K562 (cell line): Measurements from ENCODE around the gene RRP9. TPM values are rescaled to one million over a fixed set of nuclear protein-coding genes. Genes with fewer than 3 reads are reported as not detected.

Source experiments
- ATAC-seq: fragments of 200-7000 bp; cut with Tn5 transposase; 3 replicates; pipeline ENCODE4 v1.9.1; 2020; ENCODE audit warnings: moderate library complexity
- BruUV-seq: library from RNA; stranded (reverse); fragments of 400-500 nt; replicated peaks from 2 replicates; lab custom pipeline; 2021; lab: Mats Ljungman, UMichigan
- CTCF ChIA-PET: fragments of 300-600 bp; formaldehyde crosslinking; extraction: SDS; loops from one replicate; lab custom pipeline; 2021; ENCODE audit warnings: low intra/inter-chr PET ratio; lab: Yijun Ruan, JAX
- POLR2A ChIA-PET: fragments of 300-600, 350-650 bp; sonication (Branson Sonifier 250); formaldehyde crosslinking; extraction: SDS; loops from one replicate; lab custom pipeline; 2021; ENCODE audit warnings: antibody characterized with exemption, inconsistent platforms; lab: Yijun Ruan, JAX
- DNase-seq, 4 experiments: peaks; one replicate each; pipeline versions ENCODE4 v3.0.0 to v3.0.0-alpha.2; 2011 to 2018; ENCODE audit warnings: low spot score in 3 of 4, mixed read lengths in 3 of 4; ENCODE audit errors: extremely low read depth in 1 of 4
- FAIRE-seq: peaks from 2 replicates; lab custom pipeline; 2011; peaks lifted over from hg19 to GRCh38; lab: Jason Lieb, UNC
- H2AFZ ChIP-seq: 2 replicates; pipeline ENCODE4 v1.6.0; 2011; ENCODE audit warnings: low read depth, low read length, control low read depth, inconsistent platforms
- H3K27ac ChIP-seq: fragments of 200-600 bp; 3 replicates; pipeline ENCODE4 v1.8.0; 2011; ENCODE audit warnings: low read depth, mild to moderate bottlenecking, control low read depth, inconsistent platforms, low read length, moderate library complexity, mixed read lengths; ENCODE audit errors: extremely low read depth
- H3K27me3 ChIP-seq, 2 experiments: fragments of 300-600 bp in 1 of 2; 2 replicates in 1 of 2; 3 replicates in 1 of 2; pipeline versions ENCODE4 v1.6.0 to v1.8.0; 2011; ENCODE audit warnings: inconsistent platforms in 2 of 2, low read length in 2 of 2, mild to moderate bottlenecking in 1 of 2, mixed read lengths in 1 of 2, moderate library complexity in 1 of 2; ENCODE audit not compliant: control insufficient read depth in 2 of 2, insufficient read depth in 2 of 2
- H3K36me3 ChIP-seq: fragments of 300-600 bp; 3 replicates; pipeline ENCODE4 v1.8.0; 2011; ENCODE audit warnings: mild to moderate bottlenecking, low read length, inconsistent platforms; ENCODE audit not compliant: control insufficient read depth, insufficient read depth
- H3K4me1 ChIP-seq, 2 experiments: fragments of 200-600 bp in 1 of 2; replicated peaks in 1 of 2; 2 replicates in 1 of 2; 3 replicates in 1 of 2; pipeline versions ENCODE4 v1.5.1 to v1.8.0; 2011; ENCODE audit warnings: inconsistent platforms in 2 of 2, low read length in 2 of 2, mild to moderate bottlenecking in 1 of 2, mixed read lengths in 1 of 2, moderate library complexity in 1 of 2; ENCODE audit not compliant: control insufficient read depth in 2 of 2, insufficient read depth in 2 of 2
- H3K4me2 ChIP-seq: 2 replicates; pipeline ENCODE4 v1.6.1; 2011; ENCODE audit warnings: low read length, control low read depth, inconsistent platforms, mixed read lengths; ENCODE audit not compliant: insufficient read depth
- H3K4me3 ChIP-seq: fragments of 200-600 bp; sonication (generic), shearing (Covaris generic); 2 replicates; pipeline ENCODE4 v1.5.1; 2016; ENCODE audit warnings: control low read depth, inconsistent platforms
- H3K79me2 ChIP-seq: fragments of 200-600 bp; 3 replicates; pipeline ENCODE4 v1.8.0; 2011; ENCODE audit warnings: low read length, inconsistent platforms; ENCODE audit not compliant: control insufficient read depth, insufficient read depth
- H3K9ac ChIP-seq, 2 experiments: 2 replicates each; pipeline versions ENCODE4 v1.6.0 to v1.6.1; 2011; ENCODE audit warnings: low read depth in 2 of 2, low read length in 2 of 2, control low read depth in 1 of 2, inconsistent platforms in 1 of 2, mild to moderate bottlenecking in 1 of 2, mixed read lengths in 1 of 2; ENCODE audit not compliant: insufficient read depth in 1 of 2
- H3K9me1 ChIP-seq: one replicate; pipeline ENCODE4 v1.6.0; 2011; ENCODE audit warnings: inconsistent platforms, mild to moderate bottlenecking, low read length, moderate library complexity; ENCODE audit not compliant: control insufficient read depth, insufficient read depth
- H3K9me3 ChIP-seq: replicated peaks from 2 replicates; pipeline ENCODE4 v1.5.1; 2011; ENCODE audit warnings: low read depth, low read length, inconsistent platforms; ENCODE audit not compliant: control insufficient read depth, insufficient read depth
- H4K20me1 ChIP-seq: replicated peaks from 2 replicates; pipeline ENCODE4 v1.6.1; 2011; ENCODE audit warnings: low read length, inconsistent platforms, mixed read lengths; ENCODE audit not compliant: control insufficient read depth, insufficient read depth
- AFF4 ChIP-seq: sonication (generic); formaldehyde crosslinking; IDR thresholded peaks from 2 replicates; pipeline ENCODE4 v1.8.0; 2023; ENCODE audit warnings: mild to moderate bottlenecking, missing genetic modification reagents
- CBFA2T2 ChIP-seq: fragments of 450-650 bp; conservative IDR thresholded peaks from 2 replicates; pipeline ENCODE4 v1.6.1; 2017; ENCODE audit warnings: mild to moderate bottlenecking
- CREBBP ChIP-seq: IDR thresholded peaks from one replicate; pipeline ENCODE4 v1.6.1; 2012; ENCODE audit warnings: low read depth, mild to moderate bottlenecking, control low read depth, inconsistent platforms, low read length
- ERF ChIP-seq: fragments of 450-650 bp; formaldehyde crosslinking; IDR thresholded peaks from 2 replicates; pipeline ENCODE4 v1.4.0; 2020; ENCODE audit warnings: mild to moderate bottlenecking, mixed read lengths
- HNRNPLL ChIP-seq: fragments of 200-400 bp; formaldehyde crosslinking; IDR thresholded peaks from 2 replicates; pipeline ENCODE4 v1.6.1; 2017; ENCODE audit warnings: low read length, low read depth, mild to moderate bottlenecking; ENCODE audit not compliant: poor library complexity, severe bottlenecking
- TBP ChIP-seq: optimal IDR thresholded peaks from 2 replicates; pipeline ENCODE3; 2011; ENCODE audit warnings: low read depth, low read length, improper control_type of control experiment
- ZC3H8 ChIP-seq: fragments of 450-650 bp; IDR thresholded peaks from 2 replicates; pipeline ENCODE4 v1.6.1; 2017
- ZNF124 ChIP-seq: sonication (generic); formaldehyde crosslinking; IDR thresholded peaks from 2 replicates; pipeline ENCODE4 v1.8.1; 2022; ENCODE audit warnings: missing genetic modification reagents
- ZNF717 ChIP-seq: fragments of 250-450 bp; sonication (Bioruptor Pico); IDR thresholded peaks from 2 replicates; pipeline ENCODE4 v1.5.0; 2021
- WGBS: fragments of 100-300 bp; shearing (Covaris generic); methylation state at CpG from one replicate; pipeline ENCODE4 v1.1.6; 2016; ENCODE audit warnings: low coverage, mixed read lengths; ENCODE audit not compliant: insufficient coverage; ENCODE audit errors: missing lambda C conversion rate; 5-methylcytosine and 5-hydroxymethylcytosine counted together
- in situ Hi-C: fragments of 300-500 bp; cut with MboI; formaldehyde crosslinking; loops from 4 replicates; pipeline ENCODE4 v1.15.0; 2018; ENCODE audit warnings: inconsistent platforms, mixed read lengths
- intact Hi-C: fragments of 100-400 bp; cut with micrococcal nuclease; formaldehyde crosslinking; loops from 2 replicates; pipeline ENCODE4 v1.14.2; 2022
- polyA plus RNA-seq, 8 experiments: library from polyadenylated mRNA; depleted of rRNA in 4 of 8; stranded (reverse) in 5 of 8; unstranded in 3 of 8; fragments of >200 nt; fragmentation: Nextera tagmentation in 2 of 8; fragmentation: Illumina TruSeq in 1 of 8; extraction: Ambion mirVana in 2 of 8; extraction: Trizol in 1 of 8; gene quantifications; 2 replicates each; pipeline versions ENCODE4 v1.2.1 to v1.2.3, GENCODE V29; 2011 to 2014; ENCODE audit warnings: inconsistent platforms in 1 of 8, missing spikeins in 1 of 8
- total RNA-seq, 7 experiments: library from RNA; depleted of rRNA in 6 of 7; stranded (reverse); fragments of >200 nt in 6 of 7; fragmentation: Illumina TruSeq in 2 of 7; extraction: Trizol in 2 of 7; gene quantifications; 2 replicates each; pipeline versions ENCODE4 v1.2.1 to v1.2.3, GENCODE V29; 2011 to 2021; ENCODE audit warnings: low replicate concordance in 1 of 7

Gene RRP9
- total and polyA plus RNA-seq, 9 of the 15 experiments (the other 6 are each of a cell fraction or from before 2014, with no cell fraction given) = 5.2 to 67.0 (median 45.9) TPM

- in situ Hi-C loops = no loop called here
- POLR2A ChIA-PET = interaction anchor here (0.6 to 1.2 kb wide), 6 partner anchors 21 to 648 kb away, joined by 3 to 4 read pairs (median 3); partner anchors contain the start of gene RPL29
Measured at GRCh38 chr3:51932471-51933370, 9.0 kb downstream of the RRP9 start.

More at GRCh38 chr3:51932471-51933370, 9.0 kb downstream of the RRP9 start:
- ATAC-seq (no peak), DNase-seq (no peak), FAIRE-seq (no peak)
- Histone ChIP-seq H3K9me1 (no peaks in the 10 kb centered on the region), H3K9me3 (no peaks in the 10 kb centered on the region), H3K9ac (no peak overlapping the region; a peak in 1 of 4 replicates), H3K4me2 (no peak overlapping the region), H3K27ac (no peak overlapping the region), H3K79me2 (no peaks in the 10 kb centered on the region), H4K20me1 (no peaks in the 10 kb centered on the region), H3K36me3 (peaks cover 48% of the 10 kb centered on the region; the same call in 2 of the 3 replicates), H3K4me1 (peaks cover 0 to 1% of the 10 kb centered on the region in 2 experiments; a peak in 3 of 5 replicates), H3K27me3 (no peaks in the 10 kb centered on the region), H2AFZ (no peak overlapping the region), H3K4me3 (no peak overlapping the region)
- intact Hi-C loops = no loop called here
- 83% methylated on average over 2 of the region's 15 CpGs for WGBS
- TF ChIP-seq ZNF717 (CRISPR knock-in tag) = no peak
- TF ChIP-seq AFF4 (CRISPR knock-in tag) = no peak
- no peak for TF ChIP-seq ZNF124 (CRISPR knock-in tag)
- no peak for TF ChIP-seq ERF (CRISPR knock-in tag)
- no peak for TF ChIP-seq HNRNPLL
- TF ChIP-seq TBP = no peak
- TF ChIP-seq ZC3H8 = no peak
- no peak for TF ChIP-seq CREBBP
- no peak for TF ChIP-seq CBFA2T2
- BruUV-seq = no TSS peak
- CTCF ChIA-PET = no interaction called here
